Upper lobe of right lung (tissue), 1 donor: ENCODE data around the gene SMYD1. TPM values are rescaled to one million over a fixed set of nuclear protein-coding genes. Genes with fewer than 3 reads are reported as not detected.

ENCODE experiments used
- ATAC-seq: fragments of 200-7000 bp; cut with Tn5 transposase; one replicate; pipeline ENCODE4 v1.9.1; 2020; ENCODE audit warnings: mild to moderate bottlenecking, moderate library complexity
- DNase-seq: peaks from one replicate; pipeline ENCODE4 v3.0.0-alpha.2; 2020
- H3K27ac ChIP-seq: fragments of 200-600 bp; one replicate; pipeline ENCODE4 v1.8.0; 2022
- H3K27me3 ChIP-seq: fragments of 200-600 bp; one replicate; pipeline ENCODE4 v1.8.0; 2022; ENCODE audit warnings: mild to moderate bottlenecking
- H3K36me3 ChIP-seq: fragments of 200-600 bp; one replicate; pipeline ENCODE4 v1.8.0; 2022
- H3K4me1 ChIP-seq: fragments of 200-600 bp; one replicate; pipeline ENCODE4 v1.8.0; 2022
- H3K4me3 ChIP-seq: fragments of 200-600 bp; one replicate; pipeline ENCODE4 v1.8.0; 2022; ENCODE audit warnings: mild to moderate bottlenecking
- H3K9me3 ChIP-seq: fragments of 200-600 bp; one replicate; pipeline ENCODE4 v1.8.0; 2022
- CTCF ChIP-seq: fragments of 200-600 bp; IDR thresholded peaks from one replicate; pipeline ENCODE4 v1.8.0; 2022; ENCODE audit warnings: antibody characterized with exemption
- intact Hi-C: fragments of 100-400 bp; cut with DNase I; formaldehyde crosslinking; loops from one replicate; pipeline ENCODE4 v1.11.0; 2022
- total RNA-seq: library from RNA; stranded (reverse); fragmentation: NEBNext Ultra II Directional; extraction: Animal tissue kit (Norgen Biotek cat#: 25700); gene quantifications from one replicate; pipeline ENCODE4 v1.2.1, GENCODE V29; 2021
- donor health status: DM: no; HTN: yes; CAD: no; lungs with severe emphysema.

The SMYD1 gene
- total RNA-seq, 1 donor from 2014 or later: not detected

GRCh38 chr2:88127888-88128653 is 60.4 kb downstream of the SMYD1 start, which contains the start of gene FABP1:
Gene FABP1, minus strand, starts transcription at chr2:88128062. Its CDS starts 45 bp downstream, at chr2:88128017.
- intact Hi-C loops: no loop called here
- Histone ChIP-seq H3K27me3 (no peaks in the 10 kb centered on the region), H3K9me3 (no peaks in the 10 kb centered on the region), H3K36me3 (no peaks in the 10 kb centered on the region), H3K27ac (no peak within 1 kb of the TSS), H3K4me1 (no peaks in the 10 kb centered on the region), H3K4me3 (no peak within 1 kb of the TSS)
- TF ChIP-seq CTCF: no peak
- DNase-seq: no peak
- no peak for ATAC-seq

GRCh38 chr2:88128654-88129312 is 61.2 kb downstream of the SMYD1 start:
- no peaks in the 10 kb centered on the region for H3K4me1 ChIP-seq
- no peak overlapping the region for H3K27ac ChIP-seq
- H3K4me3 ChIP-seq: no peak overlapping the region
- H3K36me3 ChIP-seq: no peaks in the 10 kb centered on the region
- H3K27me3 ChIP-seq: no peaks in the 10 kb centered on the region
- intact Hi-C loops: no loop called here
- DNase-seq: no peak
- TF ChIP-seq CTCF: no peak
- no peaks in the 10 kb centered on the region for H3K9me3 ChIP-seq
- ATAC-seq: no peak

- Histone ChIP-seq H3K27ac (no peak overlapping the region), H3K4me1 (no peaks in the 10 kb centered on the region), H3K4me3 (no peak overlapping the region), H3K36me3 (no peaks in the 10 kb centered on the region), H3K9me3 (no peaks in the 10 kb centered on the region), H3K27me3 (no peaks in the 10 kb centered on the region)
- ATAC-seq (no peak), DNase-seq (no peak)
- TF ChIP-seq CTCF: no peak
- intact Hi-C loops: no loop called here
Observed at GRCh38 chr2:88129313-88129959, 61.8 kb downstream of the SMYD1 start.

- Histone ChIP-seq H3K9me3 (no peaks in the 10 kb centered on the region), H3K4me1 (no peaks in the 10 kb centered on the region), H3K4me3 (no peak overlapping the region), H3K27me3 (no peaks in the 10 kb centered on the region), H3K27ac (no peak overlapping the region), H3K36me3 (no peaks in the 10 kb centered on the region)
- intact Hi-C loops: no loop called here
- TF ChIP-seq CTCF: no peak
- DNase-seq (no peak), ATAC-seq (no peak)
Observed at GRCh38 chr2:88131201-88131998, 63.8 kb downstream of the SMYD1 start.

- H3K9me3 ChIP-seq: no peaks in the 10 kb centered on the region
- TF ChIP-seq CTCF: no peak
- DNase-seq: no peak
- no peaks in the 10 kb centered on the region for H3K36me3 ChIP-seq
- H3K4me3 ChIP-seq: no peak overlapping the region
- H3K27me3 ChIP-seq: no peaks in the 10 kb centered on the region
- no peaks in the 10 kb centered on the region for H3K4me1 ChIP-seq
- no peak overlapping the region for H3K27ac ChIP-seq
- no peak for ATAC-seq
- intact Hi-C loops: no loop called here
Observed at GRCh38 chr2:88131999-88132368, 64.4 kb downstream of the SMYD1 start.
